Measurements from ENCODE around the gene TRNP1.

TRNP1 gene

DNA sequence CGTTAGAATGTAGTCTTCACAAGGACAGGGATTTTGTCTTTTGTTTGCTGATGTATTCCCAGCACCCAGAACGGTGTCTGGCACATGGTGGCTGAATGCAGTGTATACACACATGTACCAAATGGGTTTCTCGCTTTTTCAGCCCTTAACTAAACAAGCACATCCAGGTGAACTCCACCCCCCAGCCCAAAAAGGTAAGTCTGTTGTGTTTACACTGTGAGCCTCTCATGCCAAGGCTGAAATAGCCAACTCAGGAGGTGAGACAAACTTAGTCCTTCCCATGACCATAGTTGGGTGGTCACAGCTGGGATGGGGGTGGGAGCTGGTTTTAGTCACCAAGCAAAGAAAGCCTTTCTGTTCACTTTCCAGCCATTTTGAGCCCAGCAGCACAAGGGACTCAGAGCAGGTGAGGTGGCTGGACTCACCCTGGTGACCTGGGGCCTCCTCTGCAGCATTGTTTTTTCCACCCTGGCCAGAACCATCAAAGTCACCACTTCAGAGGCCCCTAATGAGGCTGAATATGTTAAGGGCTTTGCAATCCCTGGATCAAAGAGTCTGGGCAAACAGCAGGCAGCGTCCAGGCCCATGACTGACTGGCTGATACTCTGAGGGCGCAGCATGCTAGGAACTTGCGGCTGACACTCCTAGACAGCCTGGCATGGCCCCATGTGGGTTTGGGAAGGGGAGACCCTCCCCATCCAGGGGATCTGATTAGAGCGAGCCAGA is 10.4 kb downstream of the TRNP1 start:
- FAIRE-seq, result no peak

DNA sequence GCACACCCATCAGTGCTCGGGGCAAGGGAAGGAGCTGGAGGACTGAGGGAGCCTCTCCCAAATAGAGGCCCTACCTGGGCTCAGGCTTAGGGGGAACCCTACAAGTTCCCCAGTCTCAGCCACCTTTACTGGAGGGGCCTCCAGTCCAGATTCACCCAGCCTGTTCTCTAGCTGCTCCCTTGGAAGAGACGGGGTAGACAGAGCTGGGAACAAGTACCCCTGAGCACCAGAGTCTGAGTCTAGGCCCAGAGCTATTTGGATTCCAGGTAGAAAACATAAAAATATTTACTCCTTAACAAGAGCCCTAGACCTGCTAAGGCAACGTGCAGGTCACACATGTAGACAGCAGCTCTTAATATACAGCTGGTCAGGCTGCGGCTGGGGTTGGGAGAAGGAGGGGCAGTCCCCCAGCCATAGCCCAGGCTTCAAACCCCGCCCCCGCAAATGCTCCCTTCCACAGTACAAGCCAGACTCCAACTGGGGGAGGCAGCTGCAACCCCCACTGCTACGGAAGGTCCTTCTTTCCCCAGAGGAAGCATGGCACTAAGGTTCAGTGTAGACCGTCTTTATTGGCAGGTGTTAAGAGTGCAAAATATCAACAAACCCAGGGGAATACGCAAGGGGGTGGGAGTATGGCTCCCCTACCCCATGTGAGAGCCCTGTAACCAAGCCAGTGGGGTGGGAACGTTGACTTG is 11.1 kb downstream of the TRNP1 start:
- FAIRE-seq, result no peak

DNA sequence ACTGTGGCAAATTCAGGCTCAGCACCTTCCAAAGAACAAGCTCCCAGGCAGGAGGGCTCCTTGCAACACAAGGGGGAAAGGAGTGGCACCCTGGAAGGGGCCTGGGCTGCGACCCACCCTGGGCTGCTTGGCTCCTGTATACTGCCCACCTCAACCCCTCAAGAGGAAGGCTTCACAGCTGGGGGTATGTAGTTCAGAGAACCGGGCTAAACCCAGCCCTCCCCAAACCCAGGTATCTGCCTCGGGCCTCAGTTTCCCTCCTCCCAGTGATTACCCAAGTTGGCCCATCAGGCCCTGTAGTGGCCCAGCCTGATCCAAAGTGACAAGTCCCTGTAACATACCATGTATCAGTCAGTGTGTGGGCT is 11.7 kb downstream of the TRNP1 start:
- FAIRE-seq, result no peak

DNA sequence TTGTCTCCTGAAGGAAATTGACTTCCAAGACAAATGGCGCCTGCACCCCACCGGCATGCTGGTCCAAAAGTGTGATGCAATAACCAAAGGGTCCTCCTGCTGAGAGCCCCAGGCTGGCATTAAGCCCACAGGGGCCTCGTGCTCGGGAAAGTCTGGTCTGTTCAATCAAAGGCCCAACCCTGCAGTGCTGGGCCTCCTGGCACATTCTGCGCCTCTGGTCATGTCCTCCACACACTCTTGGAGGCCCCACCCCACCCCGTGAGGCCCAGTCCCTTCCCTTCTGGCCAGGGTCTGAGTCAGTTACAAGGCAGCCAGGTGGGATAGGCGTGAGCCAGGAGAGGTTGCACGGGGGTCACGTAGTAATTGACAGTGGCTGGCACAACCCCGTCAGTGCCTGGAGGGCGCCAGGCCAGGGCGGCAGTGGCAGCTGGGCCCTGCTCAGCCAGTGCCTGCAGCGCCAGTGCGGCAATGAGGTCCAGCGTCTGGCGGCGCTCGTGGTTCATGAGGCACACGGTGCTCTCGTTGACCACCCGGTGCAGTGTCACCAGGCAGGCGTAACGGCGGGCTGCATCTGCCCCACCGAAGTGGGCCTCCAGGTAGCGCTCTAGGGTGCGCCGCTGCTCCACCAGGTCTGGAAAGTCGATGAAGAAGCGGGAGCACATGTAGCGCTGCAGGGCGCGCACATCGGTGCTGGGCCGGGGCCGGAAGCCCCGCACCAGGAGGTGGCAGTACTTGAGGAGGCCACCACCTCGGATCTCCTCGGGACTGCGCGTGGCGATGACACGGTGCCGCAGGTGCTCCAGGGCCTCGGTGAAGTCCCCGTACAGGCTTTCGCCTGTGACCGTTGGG is 12.4 kb downstream of the TRNP1 start:
- no peak for FAIRE-seq

DNA sequence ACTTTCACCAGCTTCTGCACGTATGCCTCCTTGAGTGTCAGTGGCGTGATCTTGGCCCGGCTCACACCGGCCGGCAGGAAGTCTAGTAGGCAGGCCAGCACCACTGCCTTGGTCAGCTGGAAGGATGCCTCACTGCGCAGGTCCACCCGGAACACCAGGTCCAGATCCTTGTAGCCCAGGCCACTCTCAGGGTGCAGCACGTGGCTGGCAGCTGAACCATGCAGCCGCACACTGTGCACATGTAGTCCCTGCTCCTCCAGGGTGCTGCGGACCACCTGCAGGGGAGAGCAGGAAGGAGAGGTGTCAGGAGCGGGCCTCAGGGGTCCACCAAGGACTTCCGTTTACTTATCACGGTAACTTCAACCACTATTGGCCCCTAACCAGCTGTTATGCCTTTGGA is 13.2 kb downstream of the TRNP1 start:
- FAIRE-seq, result no peak

DNA sequence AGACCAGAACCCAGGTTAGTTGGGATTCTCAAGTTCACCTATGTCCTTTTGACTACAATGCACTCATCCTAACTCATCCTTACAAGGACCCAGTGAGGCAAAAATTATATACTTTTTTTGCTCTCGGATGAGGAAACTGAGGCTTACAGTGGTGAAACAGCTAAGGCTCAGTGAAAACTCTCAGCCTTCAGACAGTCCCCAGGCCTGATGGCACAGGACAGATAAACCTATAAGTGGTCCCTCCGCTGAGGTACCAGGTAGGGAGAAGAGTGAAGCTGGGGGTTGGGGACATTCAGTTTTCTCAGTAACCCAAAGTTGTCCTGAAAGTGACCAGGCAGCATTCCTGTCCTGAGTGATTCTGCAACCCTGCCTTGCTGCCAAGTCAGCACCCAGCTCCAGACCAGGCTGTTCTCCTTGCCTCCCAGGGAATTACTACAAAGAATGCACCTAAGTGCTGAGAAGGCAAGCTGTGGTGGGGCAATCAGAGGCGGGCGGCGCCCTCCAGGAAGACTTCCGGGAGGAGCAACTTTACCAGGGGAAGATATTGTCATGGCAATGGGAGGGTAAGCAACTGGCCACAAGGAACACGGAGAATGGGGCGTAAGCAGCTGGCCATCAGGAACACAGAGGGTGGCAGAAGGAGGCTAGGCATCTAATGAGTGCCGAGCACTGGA is 14.6 kb downstream of the TRNP1 start:
- FAIRE-seq, result no peak

DNA sequence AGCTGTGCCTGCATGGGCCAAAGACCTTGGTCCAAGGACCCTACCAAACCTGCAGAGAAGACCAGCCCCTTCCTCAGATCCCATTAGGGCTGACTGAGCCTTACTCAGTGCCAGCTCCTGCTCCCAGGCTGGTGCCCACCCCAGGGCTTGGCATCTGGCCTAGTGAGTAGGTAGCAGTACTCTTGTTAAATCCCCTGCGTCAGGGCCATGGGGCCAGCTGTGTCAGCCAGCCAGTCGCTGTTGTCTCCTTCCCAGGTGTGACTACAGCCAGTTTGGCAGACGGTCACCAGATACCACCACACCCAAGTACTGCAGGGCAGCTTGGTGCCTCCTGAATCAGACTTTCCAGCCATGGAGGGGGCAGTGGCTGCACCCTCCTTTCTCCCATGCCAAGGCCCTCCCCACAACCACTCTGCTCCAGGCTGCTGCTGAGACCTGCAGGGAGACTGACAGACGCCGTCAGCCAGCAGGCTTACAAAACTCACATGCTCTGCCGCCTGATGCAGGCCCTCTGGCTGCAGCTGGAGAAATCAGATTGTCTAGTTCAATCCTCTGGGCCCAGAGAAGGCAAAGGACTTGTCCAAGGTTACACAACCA is 16.2 kb downstream of the TRNP1 start:
- FAIRE-seq, result no peak

DNA sequence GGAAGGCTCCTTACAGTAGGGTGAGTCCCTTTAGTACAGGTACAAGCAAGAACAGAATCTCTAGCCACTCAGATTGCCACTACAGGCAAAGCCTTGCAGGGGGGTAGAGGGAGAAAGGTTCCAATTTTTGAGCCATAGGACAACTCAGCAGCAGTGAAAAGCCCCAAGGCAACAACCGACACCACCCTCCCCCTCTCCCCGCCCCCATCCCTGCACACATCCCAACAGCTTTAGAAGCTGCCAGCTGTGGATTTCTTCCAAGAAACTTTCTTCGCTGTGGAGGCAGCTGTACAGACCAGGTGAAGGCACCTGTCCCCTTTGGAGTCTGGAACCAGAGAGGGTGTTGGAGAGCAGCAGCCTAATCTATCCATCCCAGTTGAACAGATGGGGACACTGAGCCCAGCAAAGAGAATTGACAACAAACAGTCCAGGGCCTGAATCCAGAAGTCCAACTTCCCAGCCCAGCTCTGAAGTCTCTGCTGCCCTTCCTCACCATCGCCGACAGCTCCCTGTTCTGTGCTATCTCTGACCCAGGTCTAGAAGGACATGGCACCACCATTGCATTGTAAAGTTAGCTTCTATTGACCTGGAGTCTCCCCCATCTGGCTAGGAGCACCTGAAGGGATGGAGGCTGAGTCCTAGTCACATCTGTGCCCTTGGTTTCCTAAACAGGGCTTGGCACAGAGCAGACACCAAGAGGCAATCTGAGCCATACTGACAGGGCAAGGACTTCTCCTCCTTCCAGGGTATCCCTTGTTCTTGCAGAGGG is 16.9 kb downstream of the TRNP1 start:
- FAIRE-seq, result no peak

DNA sequence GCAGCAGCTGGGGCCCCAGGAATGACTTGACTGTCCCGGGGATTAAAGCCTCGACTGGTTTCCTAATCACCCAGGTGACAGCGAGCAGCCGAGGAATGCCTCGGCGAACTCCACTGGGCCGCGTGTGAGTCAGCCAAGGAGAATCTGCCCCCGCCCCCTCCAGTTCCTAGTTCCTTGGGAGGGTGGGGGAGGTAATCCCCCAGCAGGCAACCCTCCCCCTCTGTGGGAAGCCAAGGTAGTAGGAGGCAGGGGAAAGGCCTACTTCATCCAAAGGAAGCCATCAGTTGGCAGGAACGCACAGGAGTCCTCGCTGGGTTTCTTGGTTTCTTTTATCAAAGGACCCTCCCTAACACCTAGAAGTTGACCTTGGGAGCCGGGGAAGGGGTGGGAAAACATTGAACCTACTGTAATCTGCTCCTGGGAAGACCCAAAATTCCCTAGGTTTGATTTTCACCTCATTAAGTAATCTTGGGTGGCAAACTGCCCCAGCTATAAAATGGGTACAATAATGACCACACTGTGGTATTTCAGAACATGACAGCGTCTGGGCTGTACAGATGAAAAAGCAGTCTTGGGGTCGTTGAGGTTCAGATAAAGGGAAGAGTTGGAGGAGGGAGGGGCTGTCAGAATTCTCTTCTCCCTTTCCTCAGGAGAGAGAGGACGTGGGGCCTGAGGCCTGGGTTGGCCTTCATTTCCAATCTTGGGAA is 17.7 kb downstream of the TRNP1 start:
- no peak for FAIRE-seq

DNA sequence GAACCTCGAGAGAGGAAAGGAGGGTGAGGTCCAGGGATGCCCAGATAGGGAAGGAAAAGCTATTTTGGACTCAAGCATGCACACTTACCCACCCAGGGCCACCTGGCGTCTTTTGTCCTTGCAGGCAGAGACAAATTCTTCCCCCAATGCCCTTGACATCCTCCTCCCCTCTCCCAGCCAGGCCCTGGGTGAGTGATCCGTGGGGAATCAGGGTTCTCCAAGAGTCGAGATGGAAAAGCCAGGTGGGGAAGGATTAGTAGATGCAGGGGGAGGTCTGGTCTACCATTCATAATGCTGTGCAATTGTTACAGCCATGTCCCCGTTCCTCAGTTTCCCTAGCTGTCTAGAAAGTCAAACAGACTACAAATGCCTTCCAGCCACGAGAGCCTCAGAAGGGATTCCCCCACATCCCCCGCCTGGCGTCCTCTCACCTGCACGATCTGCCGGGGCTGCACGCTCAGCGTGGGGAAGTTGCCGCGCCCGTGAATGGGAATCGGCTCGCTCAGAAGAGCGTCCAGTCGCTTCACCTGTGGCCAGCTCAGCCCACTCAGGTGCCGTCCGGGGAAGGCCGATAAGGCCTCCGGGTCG is 18.6 kb downstream of the TRNP1 start:
- FAIRE-seq, result no peak

DNA sequence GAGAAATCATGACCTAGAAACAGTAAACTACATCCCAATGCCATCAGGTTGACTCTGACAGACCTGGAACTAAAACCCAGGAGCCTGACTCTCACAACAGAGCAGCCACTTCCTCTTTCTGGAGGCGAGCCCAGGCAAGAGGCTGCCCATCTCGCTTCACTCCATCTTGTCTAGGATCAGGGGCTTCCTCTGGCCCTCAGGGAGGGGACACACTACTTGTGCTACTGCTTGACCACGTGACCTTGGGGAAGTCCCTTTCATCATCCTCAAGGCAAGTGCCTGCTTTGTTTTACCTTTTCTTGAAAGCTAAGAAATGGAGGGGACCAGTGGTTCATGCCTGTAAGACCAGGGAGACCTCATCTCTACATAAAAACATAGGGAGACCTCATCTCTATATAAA is 21.8 kb downstream of the TRNP1 start:
- FAIRE-seq, result no peak

DNA sequence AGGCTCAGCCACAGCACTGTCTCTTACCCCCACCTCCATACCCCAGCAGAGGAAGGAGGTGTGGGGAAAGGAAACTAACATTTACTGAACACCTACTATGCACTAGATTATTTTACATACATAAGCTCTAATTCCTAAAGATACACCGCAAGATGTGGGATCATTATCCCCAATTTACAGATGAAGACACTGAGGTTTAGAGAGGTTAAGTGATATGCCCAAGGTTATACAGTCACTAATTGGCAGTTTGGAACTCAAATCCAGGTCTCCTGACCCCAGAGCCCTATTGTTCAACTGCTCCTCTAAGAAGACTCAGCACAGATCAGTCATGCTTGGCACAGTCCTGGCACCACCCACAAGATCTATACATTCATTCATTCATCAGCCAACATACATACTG is 22.9 kb downstream of the TRNP1 start:
- no peak for FAIRE-seq

DNA sequence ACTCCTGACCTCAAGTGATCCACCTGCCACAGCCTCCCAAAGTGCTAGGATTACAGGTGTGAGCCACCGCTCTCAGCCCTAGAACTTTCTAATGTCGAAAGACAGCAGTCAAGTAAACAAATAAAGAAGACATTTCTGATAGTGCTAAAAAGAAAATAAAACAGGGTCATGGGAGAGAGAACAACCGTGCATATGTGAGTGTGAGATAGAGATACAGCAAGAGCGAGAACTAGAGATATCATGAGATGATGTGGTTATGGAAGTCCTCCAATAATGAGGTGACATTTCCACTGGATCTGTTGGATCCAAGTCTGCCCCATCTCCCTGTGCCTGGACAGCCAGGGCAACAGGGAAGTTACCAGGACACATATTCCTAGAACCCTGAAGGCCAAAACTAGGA is 23.7 kb downstream of the TRNP1 start:
- no peak for FAIRE-seq

DNA sequence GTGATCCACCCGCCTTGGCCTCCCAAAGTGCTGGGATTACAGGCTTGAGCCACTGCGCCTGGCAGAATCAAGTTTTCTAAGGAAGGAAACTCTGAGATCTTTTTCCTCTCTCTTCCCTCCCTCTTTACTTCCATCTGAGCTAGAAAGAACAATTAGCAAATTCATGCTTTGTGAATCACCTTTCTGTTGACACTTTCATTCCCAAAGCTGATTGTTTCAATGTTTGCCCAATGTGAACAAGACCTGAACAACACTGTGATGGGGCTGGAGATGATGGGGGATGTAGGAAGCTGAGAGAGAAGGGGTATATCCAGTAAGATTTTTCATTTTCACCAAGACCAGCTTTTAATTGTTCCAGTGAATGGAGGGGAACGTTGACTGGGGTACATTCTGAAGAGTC is 24.8 kb downstream of the TRNP1 start:
- FAIRE-seq, result no peak

DNA sequence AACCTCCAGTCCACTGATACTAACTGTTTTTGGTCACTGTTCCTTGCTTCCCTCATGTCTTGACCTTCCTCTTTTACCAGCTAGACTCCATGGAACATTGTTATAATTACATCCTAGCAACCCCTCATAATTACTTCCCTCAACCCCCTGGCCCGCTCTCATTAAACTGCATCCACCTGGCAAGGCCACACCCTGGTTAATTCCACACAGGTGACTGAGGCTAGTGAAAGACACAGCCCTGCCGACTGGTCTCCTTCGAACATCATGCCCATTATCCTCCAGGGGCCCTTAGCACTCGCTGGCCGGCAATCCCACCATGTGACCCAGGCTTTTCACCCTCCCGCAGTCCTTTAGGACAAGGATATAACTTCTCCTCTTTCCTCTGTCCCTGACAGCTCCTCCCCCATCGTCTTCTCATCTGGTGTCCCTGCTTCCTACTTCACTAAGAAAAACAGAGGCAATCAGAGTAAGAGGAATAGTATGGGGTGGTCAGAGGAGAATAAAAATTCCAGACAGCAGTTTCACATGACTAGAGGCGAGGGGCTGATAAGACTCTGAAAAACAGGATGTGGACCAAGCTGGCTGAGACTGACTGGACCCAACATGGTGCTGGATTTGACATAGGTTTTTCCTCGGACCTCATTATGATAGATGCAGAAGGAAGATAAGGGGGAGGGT is 28.0 kb downstream of the TRNP1 start:
- no peak for FAIRE-seq

DNA sequence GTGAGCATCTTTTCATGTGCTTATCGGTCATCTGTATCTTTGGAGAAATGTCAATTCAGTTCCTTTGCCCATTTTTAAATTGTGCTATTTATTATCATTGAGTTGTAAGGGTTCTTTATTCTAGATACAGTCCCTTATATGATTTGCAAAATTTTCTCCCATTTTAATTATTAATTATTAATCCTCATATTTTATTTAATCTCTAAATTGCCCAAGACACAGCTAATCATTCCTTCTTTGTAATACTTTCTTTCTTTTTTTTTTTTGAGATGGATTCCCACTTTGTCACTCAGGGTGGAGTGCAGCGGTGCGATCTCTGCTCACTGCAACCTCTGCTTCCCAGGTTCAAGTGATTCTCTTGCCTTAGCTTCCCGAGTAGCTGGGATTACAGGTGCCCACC is 32.2 kb downstream of the TRNP1 start:
- FAIRE-seq, result no peak

DNA sequence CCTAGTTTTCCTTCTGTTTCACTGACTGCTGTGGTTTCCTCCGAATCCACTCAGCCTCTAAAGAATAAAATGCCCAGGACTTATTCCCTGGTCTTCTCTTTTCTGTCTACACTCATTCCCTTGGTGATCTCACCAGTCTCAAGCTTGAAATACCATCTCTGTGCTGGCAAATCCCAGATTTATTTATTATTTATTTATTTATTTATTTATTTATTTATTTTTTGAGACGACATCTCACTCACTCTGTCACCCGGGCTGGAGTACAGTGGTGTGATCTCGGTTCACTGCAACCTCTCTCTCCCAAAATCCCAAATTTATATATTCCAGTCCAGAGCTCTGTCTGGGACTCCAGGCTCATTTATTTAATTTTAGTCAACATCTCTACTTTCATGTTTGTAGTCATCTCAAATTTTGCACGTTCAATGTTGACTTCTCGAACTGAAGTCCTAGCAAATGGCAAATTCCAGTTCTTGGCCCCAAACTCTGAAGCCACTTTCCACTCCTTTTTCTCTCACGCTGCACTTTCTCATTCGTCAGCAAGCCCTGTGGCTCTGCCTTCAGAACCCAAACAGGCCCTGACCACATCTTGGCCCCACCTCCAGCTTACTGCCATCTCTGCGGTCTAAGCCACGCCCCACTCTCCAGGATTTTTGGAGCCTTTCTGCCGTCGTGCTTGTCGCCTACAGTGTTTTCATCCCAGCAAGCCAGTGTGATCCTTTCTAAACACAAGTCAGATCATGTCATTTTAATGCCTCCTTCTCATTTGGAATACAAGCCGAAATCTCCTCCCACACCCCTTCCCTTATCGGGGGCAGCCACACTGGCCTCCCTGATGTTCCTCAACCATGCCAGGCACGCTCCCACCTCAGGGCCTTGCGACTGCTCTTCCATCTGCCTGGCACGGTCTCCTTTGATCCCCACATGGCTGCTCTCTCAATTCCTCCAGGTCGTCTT is 33.4 kb downstream of the TRNP1 start:
- FAIRE-seq, result no peak

DNA sequence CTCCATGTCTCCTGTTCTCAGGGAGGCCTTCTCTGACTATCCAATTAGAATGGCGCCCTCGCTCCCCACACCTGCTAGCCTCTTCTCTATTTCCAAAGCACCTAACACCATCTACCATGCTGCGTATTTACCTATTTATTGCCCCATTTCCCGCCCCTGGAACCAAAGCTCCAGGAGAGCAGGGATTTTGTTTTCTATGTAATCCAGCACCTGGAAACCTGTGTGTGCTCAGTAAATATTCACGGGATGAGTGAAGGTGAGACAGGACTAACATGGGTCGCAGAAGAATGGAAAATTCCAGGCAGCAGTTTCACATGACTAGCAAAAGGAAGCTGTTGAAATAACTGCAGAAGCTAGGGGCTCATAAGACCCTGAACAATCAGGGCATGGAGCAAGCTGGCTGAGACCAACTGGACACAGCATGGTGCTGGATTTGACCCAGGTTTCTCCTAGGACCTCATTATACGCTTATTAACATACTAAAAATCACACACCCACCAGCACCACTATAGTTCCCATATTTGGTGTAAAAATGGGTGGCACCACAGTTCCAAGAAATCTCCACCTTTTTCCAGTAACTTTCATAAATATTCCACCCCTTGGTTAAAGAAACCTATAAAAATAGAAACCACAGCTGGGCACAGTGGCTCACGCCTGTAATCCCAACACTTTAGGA is 34.2 kb downstream of the TRNP1 start:
- FAIRE-seq, result peak; percentile 76

DNA sequence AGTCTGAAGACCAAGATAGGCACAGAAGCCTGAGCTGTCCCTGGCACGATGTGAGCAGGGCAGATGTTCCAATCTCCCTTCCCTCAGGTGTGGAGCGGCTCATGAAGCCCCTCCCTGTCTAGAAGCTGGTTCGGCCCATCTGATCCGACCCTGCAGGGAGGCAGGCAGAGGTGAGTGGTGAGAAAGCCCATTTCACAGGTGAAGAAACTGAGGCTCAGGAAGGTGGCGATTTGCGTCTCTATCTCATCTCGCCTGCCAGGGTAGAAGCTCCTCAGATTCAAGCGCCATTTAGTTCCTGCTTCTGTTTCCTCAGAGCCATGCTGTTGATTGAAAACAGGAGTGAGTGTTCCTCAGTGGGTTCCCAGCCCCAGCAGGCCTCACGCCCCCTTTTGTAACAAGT is 36.0 kb downstream of the TRNP1 start:
- no peak for FAIRE-seq

All from islet of Langerhans (tissue), 1 donor.